Stimulated activated CD4-positive, alpha-beta T cell treated with anti-CD3 and anti-CD28 coated beads, Interleukin-2, amount 100 ng/mL, for 4 hours (primary cell): Measurements from ENCODE around the gene ADGRD1.

ENCODE experiments used
- DNase-seq: peaks from one replicate; pipeline ENCODE4 v3.0.0-alpha.2; 2020; ENCODE audit warnings: low read depth

Gene ADGRD1

GRCh38 chr12:131075194-131075593 is 121.5 kb downstream of the ADGRD1 start:
- no peak for DNase-seq

DNA sequence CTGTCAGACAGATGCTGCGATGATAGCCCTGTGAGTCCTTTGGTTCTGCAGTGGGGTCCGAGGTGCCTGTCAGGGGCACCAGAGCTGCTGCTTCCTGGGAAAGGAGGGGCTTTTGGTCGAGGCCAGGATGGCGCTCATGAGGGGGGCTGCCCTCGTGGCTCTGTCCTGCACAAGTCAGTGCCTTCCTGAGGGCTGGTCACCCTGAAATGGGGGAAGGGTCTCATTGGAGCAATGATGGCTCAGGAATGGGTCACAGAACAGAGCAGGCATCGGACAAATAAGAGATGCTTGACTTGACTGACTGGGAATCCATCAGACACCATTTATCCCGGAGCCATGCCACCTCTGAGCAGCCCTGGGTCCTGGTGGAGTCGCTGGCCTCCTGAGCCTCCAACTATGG is 121.9 kb downstream of the ADGRD1 start:
- DNase-seq, result no peak

DNA sequence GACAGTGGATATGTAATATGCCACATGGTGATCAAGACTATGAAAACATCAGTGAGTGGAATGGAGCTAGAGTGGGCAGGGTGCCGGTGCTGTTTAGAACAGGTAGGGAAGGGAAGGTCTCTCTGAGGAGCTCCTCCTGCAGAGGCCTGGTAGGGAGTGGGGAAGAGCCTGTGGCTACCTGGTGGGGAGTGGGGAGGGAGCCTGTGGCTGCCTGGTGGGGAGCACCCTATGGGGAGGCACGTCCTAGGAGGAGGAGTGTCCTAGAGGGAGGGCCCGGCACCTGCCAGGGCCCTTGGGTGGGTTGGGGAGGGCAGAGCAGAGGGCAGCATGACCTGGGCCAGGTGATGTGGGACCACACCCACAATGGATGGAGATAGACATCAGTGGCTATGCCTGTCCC is 122.6 kb downstream of the ADGRD1 start:
- DNase-seq, result no peak

DNA sequence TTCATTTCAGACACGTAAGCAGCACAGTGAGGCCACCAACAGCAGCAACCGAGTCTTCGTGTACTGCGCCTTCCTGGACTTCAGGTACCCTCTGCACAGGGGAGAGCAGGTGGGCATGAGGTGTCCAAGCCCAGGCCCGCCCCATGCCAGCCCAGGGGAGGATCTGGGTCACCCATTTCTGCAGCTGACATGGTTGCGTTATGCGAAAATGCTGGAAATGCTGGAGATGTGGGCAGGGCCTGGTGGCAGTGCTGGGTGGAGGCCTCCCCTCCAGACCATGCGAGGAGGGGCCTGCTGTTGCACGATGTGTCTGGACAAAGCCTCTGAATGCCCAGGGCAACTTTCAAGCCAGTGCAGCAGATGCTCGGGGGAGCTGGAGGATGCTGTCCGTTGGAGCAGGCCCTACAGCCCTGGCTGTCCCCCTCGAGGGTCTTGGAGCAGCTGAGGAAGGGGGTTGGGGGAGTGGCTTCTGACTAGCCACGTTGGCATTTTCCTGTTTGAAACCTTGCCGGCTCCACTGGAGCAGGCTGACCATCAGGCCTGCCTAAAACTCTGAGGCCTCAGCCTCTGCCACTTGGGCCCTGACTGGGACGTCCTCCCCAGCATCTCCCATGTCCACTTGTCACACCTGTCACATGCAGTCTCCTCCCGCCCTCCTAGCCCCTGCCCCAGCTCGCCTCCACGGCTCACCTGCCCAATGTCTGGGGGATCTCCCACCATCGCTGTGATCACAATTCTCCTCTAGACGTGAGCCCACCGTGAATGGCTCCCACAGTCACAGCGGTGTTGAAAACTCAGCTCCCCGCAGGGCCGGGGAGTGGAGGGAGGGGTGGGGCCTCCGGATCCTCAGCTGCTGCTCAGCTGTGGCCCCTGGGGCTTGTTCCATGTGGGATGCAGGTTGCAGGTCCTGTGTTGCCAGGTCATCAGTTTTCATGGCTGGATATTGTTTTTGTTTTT is 123.4 kb downstream of the ADGRD1 start:
- no peak for DNase-seq

DNA sequence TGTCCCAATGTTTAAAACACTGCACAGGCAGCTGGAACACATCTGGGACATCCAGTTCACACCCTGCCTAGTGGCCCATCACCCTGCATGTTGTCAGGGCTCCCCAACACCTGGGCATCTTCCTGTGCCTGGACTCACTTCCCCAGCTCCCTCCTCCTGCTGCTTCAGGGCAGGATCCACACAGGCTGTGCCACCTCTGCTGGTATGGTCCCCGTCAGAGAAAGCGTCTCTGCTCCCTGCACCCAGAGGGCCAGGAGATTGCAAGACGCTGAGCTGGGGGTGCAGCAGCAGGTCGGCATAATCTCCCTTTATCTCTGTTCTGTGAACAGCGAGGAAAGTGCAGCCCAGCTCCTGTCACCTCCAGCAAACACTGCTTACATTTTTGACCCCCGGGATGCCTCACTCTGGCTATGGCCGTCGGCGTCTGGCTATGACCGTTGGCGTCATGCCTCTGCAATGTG is 124.3 kb downstream of the ADGRD1 start:
- no peak for DNase-seq

DNA sequence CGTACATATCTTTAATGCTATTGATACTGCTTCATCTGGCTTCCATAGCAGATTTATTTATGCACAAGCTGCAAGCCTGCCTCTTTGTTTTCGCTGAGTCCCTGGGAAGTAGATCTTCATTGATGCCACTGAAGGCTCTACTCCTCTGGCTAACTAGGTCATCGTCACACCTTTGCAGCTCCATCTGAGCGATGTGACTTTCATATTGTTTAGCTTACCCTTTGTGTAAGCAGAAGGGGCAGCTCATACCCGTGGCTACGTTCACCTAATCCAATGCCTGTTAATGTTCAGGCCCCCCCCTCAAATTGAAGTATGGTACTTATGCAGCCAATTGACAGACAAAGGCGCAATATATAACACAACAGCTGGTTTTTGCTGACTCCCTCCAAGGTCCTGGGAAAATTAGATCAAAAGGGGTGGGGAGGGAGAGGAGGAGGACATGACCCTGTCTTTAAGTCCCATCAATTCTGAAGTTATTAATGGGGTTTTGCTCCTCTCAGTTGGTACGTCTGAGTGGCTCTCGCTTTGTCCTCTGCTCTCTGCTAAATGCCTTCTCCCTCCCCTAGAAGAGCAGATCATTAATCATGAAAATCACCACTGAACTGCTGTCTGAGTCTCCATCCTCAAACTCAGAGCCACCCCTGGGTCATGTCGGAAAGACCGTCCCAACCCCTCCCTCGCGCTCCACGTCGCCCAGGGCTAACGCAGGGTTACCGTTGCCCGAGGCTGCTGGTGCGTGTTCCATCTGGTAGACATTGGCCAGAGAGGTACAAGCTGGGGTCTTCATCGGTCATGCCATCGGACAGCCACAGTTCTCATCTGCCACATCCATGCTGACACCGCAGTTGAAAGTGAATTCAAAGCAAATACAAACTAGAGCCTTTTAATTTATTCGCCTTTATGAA is 128.8 kb downstream of the ADGRD1 start:
- no peak for DNase-seq

DNA sequence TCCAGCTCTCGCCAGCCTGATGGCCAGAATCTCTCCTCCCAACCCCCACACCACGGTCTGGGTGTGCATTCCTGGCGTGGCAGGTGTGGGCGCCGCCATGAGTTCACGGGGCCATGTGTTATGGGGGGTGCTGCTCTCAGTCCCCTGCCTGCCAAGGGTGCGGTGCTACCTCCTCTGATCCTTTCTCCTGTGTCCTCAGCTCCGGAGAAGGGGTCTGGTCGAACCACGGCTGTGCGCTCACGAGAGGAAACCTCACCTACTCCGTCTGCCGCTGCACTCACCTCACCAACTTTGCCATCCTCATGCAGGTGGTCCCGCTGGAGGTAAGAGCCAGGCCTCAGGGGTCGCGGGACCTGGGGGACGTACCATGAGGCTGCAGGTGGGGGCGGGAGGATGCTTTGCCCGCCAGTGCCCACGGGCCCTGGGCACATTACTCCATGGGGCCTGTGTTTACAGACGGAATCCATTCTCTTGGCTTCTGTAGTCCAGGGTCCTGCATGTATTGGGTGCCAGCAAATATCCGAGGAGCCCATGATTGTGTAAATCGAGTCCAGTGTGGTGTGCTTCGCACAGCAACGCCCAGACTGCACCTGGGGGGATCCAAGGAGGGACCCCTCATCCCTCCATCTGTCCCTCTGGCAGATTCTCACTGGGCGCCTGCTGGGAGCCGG is 130.8 kb downstream of the ADGRD1 start:
- no peak for DNase-seq

DNA sequence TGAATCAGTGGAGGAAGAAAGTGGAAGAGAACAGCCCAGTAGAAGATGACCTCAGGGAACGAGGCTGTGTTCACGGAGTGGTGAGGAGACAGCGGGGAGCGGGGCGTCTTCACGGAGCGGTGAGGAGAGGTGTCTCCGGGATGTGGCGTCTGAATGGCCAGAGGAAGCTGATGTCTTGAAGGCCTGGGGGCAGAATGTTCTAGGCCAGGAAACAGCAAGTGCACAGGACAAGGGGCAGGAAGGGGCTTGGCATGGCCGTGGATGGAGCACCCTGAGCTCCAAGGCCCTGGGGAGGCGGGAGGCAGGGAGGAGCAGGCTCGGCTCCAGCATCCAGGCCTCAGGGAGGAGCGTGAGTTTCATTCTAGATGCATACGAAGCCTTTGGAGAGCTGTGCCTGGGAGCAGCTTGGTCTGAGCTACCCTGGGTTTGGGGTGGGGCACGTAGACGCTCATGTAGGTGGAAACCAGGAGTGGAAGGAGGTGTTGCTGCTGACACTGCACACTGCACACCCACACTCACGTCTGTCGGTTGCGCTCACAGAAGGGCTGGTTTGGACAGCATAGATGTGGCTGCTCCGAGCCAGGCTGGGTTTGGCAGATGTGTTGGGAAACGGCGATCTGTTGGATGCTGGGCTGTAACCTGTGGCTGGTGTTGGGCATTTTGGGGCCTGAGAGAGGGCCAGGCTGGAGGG is 131.6 kb downstream of the ADGRD1 start:
- DNase-seq, result no peak

GRCh38 chr12:131085816-131086591 is 132.3 kb downstream of the ADGRD1 start:
- no peak for DNase-seq

DNA sequence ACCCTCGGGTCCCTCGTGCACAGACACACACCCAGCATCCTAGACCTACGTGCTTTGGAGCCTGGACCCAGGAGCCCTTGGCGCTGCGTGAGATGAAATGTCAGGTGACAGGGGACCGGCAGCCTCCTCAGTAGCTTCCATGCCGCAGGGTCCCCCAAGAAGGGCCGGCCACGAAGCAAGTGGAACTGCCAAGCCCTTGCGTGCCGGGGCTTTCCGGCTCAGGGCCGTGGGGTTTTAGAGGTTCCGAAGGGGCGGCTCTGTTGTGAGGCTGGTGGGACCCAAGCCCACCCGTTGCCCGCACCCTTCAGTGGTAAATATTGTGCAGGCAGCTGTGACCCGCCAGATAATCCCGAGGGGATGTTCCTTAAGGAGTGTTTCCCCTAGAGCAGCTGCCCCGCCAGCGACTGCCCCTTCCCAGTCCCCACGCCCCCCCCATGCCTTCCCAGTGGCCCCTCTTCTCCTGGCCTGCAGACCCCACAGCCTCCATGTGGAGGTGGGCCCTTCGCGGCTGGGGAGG is 133.7 kb downstream of the ADGRD1 start:
- no peak for DNase-seq

DNA sequence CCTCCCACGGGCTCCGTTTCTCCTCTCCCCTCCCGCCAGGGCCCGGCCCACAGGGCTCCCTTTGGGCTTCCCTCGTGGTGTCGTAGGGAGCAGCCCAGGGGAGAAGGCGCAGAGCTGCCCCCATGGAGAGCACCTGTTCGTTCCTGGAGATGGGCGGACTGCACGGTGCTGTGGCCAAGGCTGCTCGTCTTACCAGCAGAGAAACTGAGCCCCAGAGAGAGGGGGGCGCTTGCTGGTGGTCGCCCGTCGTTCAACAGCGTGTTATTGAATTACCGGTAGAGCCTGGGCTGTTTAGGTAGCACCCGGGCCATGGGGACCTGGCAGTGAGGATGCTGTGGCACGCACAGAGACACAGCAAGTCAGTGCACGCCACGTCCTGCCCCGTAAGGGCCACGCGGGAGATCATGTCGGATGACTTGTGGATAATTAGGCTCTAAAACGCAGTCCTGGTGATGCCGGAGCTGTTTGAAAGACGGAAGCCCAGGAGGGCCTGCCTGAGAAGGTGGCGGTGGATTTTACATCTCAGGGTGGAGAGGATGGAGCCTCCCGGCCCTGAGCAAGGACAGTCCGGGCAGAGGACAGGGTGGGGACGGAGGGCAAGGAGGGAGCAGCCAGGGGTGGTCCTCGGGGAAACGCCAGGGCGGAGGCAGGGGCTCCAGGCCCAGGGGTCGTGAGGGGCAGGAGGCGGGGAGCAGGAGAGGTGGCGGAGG is 134.4 kb downstream of the ADGRD1 start:
- DNase-seq, result no peak

- no peak for DNase-seq
These were observed 135.2 kb downstream of the ADGRD1 start for GRCh38 chr12:131088701-131089530.

- DNase-seq, result no peak
These were observed 136.0 kb downstream of the ADGRD1 start for GRCh38 chr12:131089531-131090273.

- no peak for DNase-seq
These were observed 136.8 kb downstream of the ADGRD1 start for GRCh38 chr12:131090274-131091210.

DNA sequence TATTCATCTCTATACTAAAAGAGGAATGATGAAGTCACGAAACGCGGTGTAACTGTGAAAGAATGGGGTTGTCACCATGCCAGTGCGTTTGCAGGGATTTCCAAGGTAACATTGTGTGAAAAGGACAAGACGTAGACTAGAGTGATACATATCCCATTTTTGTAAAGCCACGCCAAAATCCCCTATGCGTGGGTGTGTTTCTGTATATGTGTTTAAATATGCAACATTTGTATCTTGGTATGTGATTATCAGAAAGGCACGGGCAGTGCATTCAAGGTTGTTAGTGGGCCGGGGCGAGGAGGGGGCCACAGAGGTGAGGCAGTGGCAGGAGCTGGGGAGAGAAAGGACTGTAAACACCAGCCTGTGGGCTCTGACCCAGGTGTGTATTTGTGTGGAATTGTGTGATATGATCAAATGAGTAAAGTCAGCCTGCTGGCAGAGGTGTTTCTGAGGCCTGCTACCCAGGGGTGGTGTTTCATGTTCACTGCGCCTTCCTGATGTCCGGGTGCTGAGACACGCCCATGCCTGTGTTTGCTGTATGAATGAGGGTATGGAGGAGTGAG is 137.8 kb downstream of the ADGRD1 start:
- no peak for DNase-seq

DNA sequence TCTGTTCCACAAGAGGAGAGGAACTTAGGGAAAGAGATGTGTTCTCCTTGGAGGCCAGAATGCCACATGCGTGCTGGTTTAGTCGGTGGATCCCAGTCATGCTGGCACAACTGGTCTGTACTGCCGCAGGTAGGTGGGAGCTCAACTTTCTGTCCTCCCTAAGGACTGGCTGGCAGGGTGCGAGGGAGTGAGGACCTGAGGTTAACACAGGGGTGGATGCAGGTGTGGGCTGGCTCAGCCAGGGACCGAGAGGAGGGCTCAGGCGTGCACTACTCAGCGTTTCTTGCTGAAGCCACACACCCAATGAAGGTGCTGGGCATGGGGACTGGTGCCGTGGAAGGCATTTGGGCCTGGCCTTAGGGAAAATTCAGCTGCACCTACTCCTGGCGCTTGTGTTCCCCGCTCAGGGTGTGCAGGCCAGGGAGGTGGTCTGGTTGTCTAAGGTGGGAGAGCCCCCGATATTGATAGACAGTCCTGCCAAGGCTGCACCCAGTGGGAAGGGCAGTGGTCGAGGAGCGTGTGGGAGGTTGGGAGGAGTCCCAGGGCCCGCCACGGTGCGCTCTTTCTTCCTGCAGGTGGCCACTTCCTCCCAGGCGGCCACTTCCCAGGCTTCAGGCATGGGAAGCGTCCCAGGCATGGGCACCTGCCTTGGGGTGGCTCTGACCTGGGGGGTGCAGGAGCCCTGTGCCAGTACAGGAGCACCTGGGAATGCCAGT is 138.4 kb downstream of the ADGRD1 start:
- no peak for DNase-seq
